IPS-20b (cell line): ENCODE data around the gene KRTAP10-9.
"Not testable (repeated sequence)": the region's sequence is repeated elsewhere in the genome, so short reads cannot be mapped to it uniquely, and the experiment has no call there.

Source experiments
- H3K27ac ChIP-seq: one replicate; pipeline ENCODE4 v1.5.1; 2013; ENCODE audit warnings: low read length
- H3K27me3 ChIP-seq: 2 replicates; pipeline ENCODE4 v1.6.1; 2013; ENCODE audit warnings: mild to moderate bottlenecking, low read length, inconsistent platforms; ENCODE audit not compliant: insufficient read depth
- H3K36me3 ChIP-seq: 2 replicates; pipeline ENCODE4 v1.6.1; 2013; ENCODE audit warnings: low read depth, mild to moderate bottlenecking, inconsistent platforms, low read length, moderate library complexity; ENCODE audit not compliant: insufficient read depth
- H3K4me1 ChIP-seq: 2 replicates; pipeline ENCODE4 v1.6.1; 2013; ENCODE audit warnings: mild to moderate bottlenecking, control low read depth, inconsistent platforms, low read length, moderate library complexity; ENCODE audit not compliant: insufficient read depth
- H3K4me3 ChIP-seq: 2 replicates; pipeline ENCODE4 v1.5.1; 2013; ENCODE audit warnings: mild to moderate bottlenecking, low read length, inconsistent platforms
- H3K9ac ChIP-seq: 2 replicates; pipeline ENCODE4 v1.6.1; 2013; ENCODE audit warnings: low read depth, mild to moderate bottlenecking, inconsistent platforms, low read length, moderate library complexity
- H3K9me3 ChIP-seq: 2 replicates; pipeline ENCODE4 v1.6.1; 2013; ENCODE audit warnings: mild to moderate bottlenecking, low read depth, low read length, inconsistent platforms; ENCODE audit not compliant: insufficient read depth

KRTAP10-9 gene

GRCh38 chr21:44637018-44637850, 10.3 kb downstream of the KRTAP10-9 start, which contains the start of gene KRTAP10-10:
Gene KRTAP10-10 (plus strand): TSS chr21:44637356. CDS start chr21:44637418, 62 bp downstream.
- no peak within 1 kb of the TSS for H3K4me3 ChIP-seq
- H3K36me3 ChIP-seq = no peaks in the 10 kb centered on the region
- H3K9ac ChIP-seq = no peak within 1 kb of the TSS
- no peaks in the 10 kb centered on the region for H3K9me3 ChIP-seq
- H3K4me1 ChIP-seq = no peaks in the 10 kb centered on the region
- H3K27me3 ChIP-seq = no peaks in the 10 kb centered on the region
- no peak within 1 kb of the TSS for H3K27ac ChIP-seq

- not testable (repeated sequence) for H3K27ac ChIP-seq, H3K9me3 ChIP-seq, H3K36me3 ChIP-seq, H3K4me1 ChIP-seq, H3K27me3 ChIP-seq, H3K4me3 ChIP-seq, H3K9ac ChIP-seq
Measured at GRCh38 chr21:44637851-44638348, 11.0 kb downstream of the KRTAP10-9 start.

- H3K4me3 ChIP-seq, H3K36me3 ChIP-seq, H3K27me3 ChIP-seq: not testable (repeated sequence)
Measured at GRCh38 chr21:44638506-44639330, 11.8 kb downstream of the KRTAP10-9 start.

GRCh38 chr21:44639331-44639655, 12.4 kb downstream of the KRTAP10-9 start:
- Histone ChIP-seq H3K9ac (no peak overlapping the region), H3K27me3 (no peaks in the 10 kb centered on the region), H3K4me3 (no peak overlapping the region), H3K4me1 (no peaks in the 10 kb centered on the region), H3K36me3 (no peaks in the 10 kb centered on the region), H3K27ac (no peak overlapping the region), H3K9me3 (0 out of 2 replicates have a peak, but pooled peaks cover 2% of the 10 kb centered on the region)

More at GRCh38 chr21:44638506-44639330, 11.8 kb downstream of the KRTAP10-9 start:
- H3K4me1 ChIP-seq, H3K9ac ChIP-seq, H3K9me3 ChIP-seq, H3K27ac ChIP-seq: not testable (repeated sequence)

GRCh38 chr21:44640761-44641160, 13.9 kb downstream of the KRTAP10-9 start:
- Histone ChIP-seq H3K36me3 (no peaks in the 10 kb centered on the region), H3K9me3 (peaks cover 12% of the 10 kb centered on the region; the same call in 1 of the 2 replicates), H3K4me1 (no peaks in the 10 kb centered on the region)

GRCh38 chr21:44643741-44644310, 16.9 kb downstream of the KRTAP10-9 start:
- no peaks in the 10 kb centered on the region for H3K4me1 ChIP-seq
- no peaks in the 10 kb centered on the region for H3K27me3 ChIP-seq
- no peaks in the 10 kb centered on the region for H3K36me3 ChIP-seq

More at GRCh38 chr21:44640761-44641160, 13.9 kb downstream of the KRTAP10-9 start:
- Histone ChIP-seq H3K9ac (no peak overlapping the region), H3K4me3 (no peak overlapping the region), H3K27ac (no peak overlapping the region), H3K27me3 (no peaks in the 10 kb centered on the region)

GRCh38 chr21:44644878-44645277, 18.0 kb downstream of the KRTAP10-9 start:
- H3K9ac ChIP-seq = no peak overlapping the region
- no peaks in the 10 kb centered on the region for H3K4me1 ChIP-seq
- no peaks in the 10 kb centered on the region for H3K27me3 ChIP-seq
- no peaks in the 10 kb centered on the region for H3K36me3 ChIP-seq
- H3K27ac ChIP-seq = no peak overlapping the region
- H3K4me3 ChIP-seq = no peak overlapping the region
- H3K9me3 ChIP-seq = peaks cover 12% of the 10 kb centered on the region; the same call in 1 of the 2 replicates

More at GRCh38 chr21:44643741-44644310, 16.9 kb downstream of the KRTAP10-9 start:
- Histone ChIP-seq H3K4me3 (no peak overlapping the region), H3K27ac (no peak overlapping the region), H3K9me3 (peaks cover 12% of the 10 kb centered on the region; the same call in 1 of the 2 replicates), H3K9ac (no peak overlapping the region)

GRCh38 chr21:44646366-44647221, 19.7 kb downstream of the KRTAP10-9 start, which contains the start of gene KRTAP10-11:
Gene KRTAP10-11 (plus strand): TSS chr21:44646414. CDS start chr21:44646459, 45 bp downstream.
- not testable (repeated sequence) for H3K9ac ChIP-seq, H3K4me3 ChIP-seq, H3K36me3 ChIP-seq, H3K27ac ChIP-seq, H3K4me1 ChIP-seq, H3K27me3 ChIP-seq
- peaks cover 12% of the 10 kb centered on the region; the same call in 1 of the 2 replicates for H3K9me3 ChIP-seq

- H3K4me3 ChIP-seq = no peak overlapping the region
- no peaks in the 10 kb centered on the region for H3K27me3 ChIP-seq
- peaks cover 12% of the 10 kb centered on the region; the same call in 1 of the 2 replicates for H3K9me3 ChIP-seq
- no peaks in the 10 kb centered on the region for H3K36me3 ChIP-seq
- H3K9ac ChIP-seq = no peak overlapping the region
- H3K27ac ChIP-seq = no peak overlapping the region
- no peaks in the 10 kb centered on the region for H3K4me1 ChIP-seq
Measured at GRCh38 chr21:44647222-44647552, 20.3 kb downstream of the KRTAP10-9 start.

GRCh38 chr21:44648557-44649311, 21.8 kb downstream of the KRTAP10-9 start:
- H3K4me3 ChIP-seq = no peak overlapping the region
- H3K27ac ChIP-seq = no peak overlapping the region
- no peaks in the 10 kb centered on the region for H3K36me3 ChIP-seq
- H3K27me3 ChIP-seq = no peaks in the 10 kb centered on the region
- no peak overlapping the region for H3K9ac ChIP-seq
- H3K9me3 ChIP-seq = peaks cover 12% of the 10 kb centered on the region; the same call in 1 of the 2 replicates
- no peaks in the 10 kb centered on the region; the same call in 1 of the 2 replicates for H3K4me1 ChIP-seq
